GM18526 (cell line): ENCODE measurements around the gene PEAR1.

Source experiments
- POLR2A ChIP-seq: IDR thresholded peaks from 3 replicates; pipeline ENCODE4 v1.6.1; 2011; ENCODE audit not compliant: insufficient read length; ENCODE audit errors: extremely low read depth

PEAR1 gene

GRCh38 chr1:156866249-156866909 is 27.1 kb upstream of the PEAR1 start:
- TF ChIP-seq POLR2A: no peak

GRCh38 chr1:156868341-156868740 is 25.2 kb upstream of the PEAR1 start:
- no peak for TF ChIP-seq POLR2A

- no peak for TF ChIP-seq POLR2A
These were observed 24.1 kb upstream of the PEAR1 start for GRCh38 chr1:156869455-156869854.

GRCh38 chr1:156873659-156874058 is 19.9 kb upstream of the PEAR1 start:
- no peak for TF ChIP-seq POLR2A

GRCh38 chr1:156874142-156874541 is 19.4 kb upstream of the PEAR1 start:
- TF ChIP-seq POLR2A: no peak

- TF ChIP-seq POLR2A: no peak
These were observed 18.8 kb upstream of the PEAR1 start for GRCh38 chr1:156874572-156875340.

- TF ChIP-seq POLR2A: no peak
These were observed 18.2 kb upstream of the PEAR1 start for GRCh38 chr1:156875341-156875615.

GRCh38 chr1:156876281-156876680 is 17.2 kb upstream of the PEAR1 start:
- no peak for TF ChIP-seq POLR2A

- no peak for TF ChIP-seq POLR2A
These were observed 15.9 kb upstream of the PEAR1 start for GRCh38 chr1:156877433-156878170.

GRCh38 chr1:156879876-156880275 is 13.6 kb upstream of the PEAR1 start:
- no peak for TF ChIP-seq POLR2A

- no peak for TF ChIP-seq POLR2A
These were observed 13.0 kb upstream of the PEAR1 start for GRCh38 chr1:156880473-156880872.

- TF ChIP-seq POLR2A: no peak
These were observed 12.4 kb upstream of the PEAR1 start for GRCh38 chr1:156881101-156881500.

- no peak for TF ChIP-seq POLR2A
These were observed 11.9 kb upstream of the PEAR1 start for GRCh38 chr1:156881663-156882062.

GRCh38 chr1:156882543-156882942 is 11.0 kb upstream of the PEAR1 start:
- TF ChIP-seq POLR2A: no peak

- TF ChIP-seq POLR2A: no peak
These were observed 9.6 kb upstream of the PEAR1 start for GRCh38 chr1:156883919-156884318.

- no peak for TF ChIP-seq POLR2A
These were observed 8.8 kb upstream of the PEAR1 start for GRCh38 chr1:156884560-156885184.

GRCh38 chr1:156885314-156885713 is 8.2 kb upstream of the PEAR1 start:
- no peak for TF ChIP-seq POLR2A
